Measurements from ENCODE around the gene NUCB2.

DNA sequence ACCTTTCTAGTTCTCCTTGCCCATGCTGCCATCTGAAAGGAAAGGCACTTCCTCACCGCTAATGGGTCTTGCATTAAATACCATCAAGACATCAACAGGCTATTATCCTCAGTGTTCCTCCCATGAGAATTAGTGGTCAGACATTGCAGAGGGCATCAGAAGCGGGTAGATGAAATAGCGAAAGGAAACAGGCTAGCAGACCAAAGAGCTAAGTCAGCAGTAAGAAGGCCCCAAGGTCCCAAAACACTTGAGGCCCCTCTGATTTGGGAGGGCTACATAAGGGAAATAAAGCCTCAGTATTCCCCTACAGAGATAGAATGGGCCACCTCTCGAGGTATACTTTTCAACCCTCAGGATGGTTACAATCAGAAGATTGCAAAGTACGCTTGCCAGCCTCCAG is 99.0 kb downstream of the NUCB2 start:
- TF ChIP-seq, protein P1, sequence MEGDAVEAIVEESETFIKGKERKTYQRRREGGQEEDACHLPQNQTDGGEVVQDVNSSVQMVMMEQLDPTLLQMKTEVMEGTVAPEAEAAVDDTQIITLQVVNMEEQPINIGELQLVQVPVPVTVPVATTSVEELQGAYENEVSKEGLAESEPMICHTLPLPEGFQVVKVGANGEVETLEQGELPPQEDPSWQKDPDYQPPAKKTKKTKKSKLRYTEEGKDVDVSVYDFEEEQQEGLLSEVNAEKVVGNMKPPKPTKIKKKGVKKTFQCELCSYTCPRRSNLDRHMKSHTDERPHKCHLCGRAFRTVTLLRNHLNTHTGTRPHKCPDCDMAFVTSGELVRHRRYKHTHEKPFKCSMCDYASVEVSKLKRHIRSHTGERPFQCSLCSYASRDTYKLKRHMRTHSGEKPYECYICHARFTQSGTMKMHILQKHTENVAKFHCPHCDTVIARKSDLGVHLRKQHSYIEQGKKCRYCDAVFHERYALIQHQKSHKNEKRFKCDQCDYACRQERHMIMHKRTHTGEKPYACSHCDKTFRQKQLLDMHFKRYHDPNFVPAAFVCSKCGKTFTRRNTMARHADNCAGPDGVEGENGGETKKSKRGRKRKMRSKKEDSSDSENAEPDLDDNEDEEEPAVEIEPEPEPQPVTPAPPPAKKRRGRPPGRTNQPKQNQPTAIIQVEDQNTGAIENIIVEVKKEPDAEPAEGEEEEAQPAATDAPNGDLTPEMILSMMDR (conservative IDR thresholded peaks at IDR 0.05; ENCODE audit: low read length) = no peak
- no peak for TF ChIP-seq EZH2phosphoT487 (IDR thresholded peaks at IDR 0.05; ENCODE audit: borderline replicate concordance)

Measured in Loucy (cell line).